GM23248 (cell line): ENCODE measurements around the gene ACACA. TPM values are rescaled to one million over a fixed set of nuclear protein-coding genes. Genes with fewer than 3 reads are reported as not detected.
"Not testable (repeated sequence)": the region's sequence is repeated elsewhere in the genome, so short reads cannot be mapped to it uniquely, and the experiment has no call there.

Experiments
- DNase-seq: peaks from one replicate; pipeline ENCODE4 v3.0.0-alpha.2; 2015
- H2AFZ ChIP-seq: fragments of 200-600 bp; sonication (generic); 2 replicates; pipeline ENCODE4 v1.6.1; 2016; ENCODE audit warnings: antibody characterized with exemption
- H3F3A ChIP-seq: fragments of 200-600 bp; sonication (generic); 2 replicates; pipeline ENCODE4 v1.6.1; 2016; ENCODE audit warnings: mild to moderate bottlenecking, antibody characterized with exemption, mixed run types; ENCODE audit not compliant: insufficient read depth
- H3K27ac ChIP-seq: fragments of 200-600 bp; sonication (generic); 2 replicates; pipeline ENCODE4 v1.5.1; 2016; ENCODE audit warnings: mild to moderate bottlenecking
- H3K27me3 ChIP-seq: fragments of 200-600 bp; sonication (generic); replicated peaks from 2 replicates; pipeline ENCODE4 v1.6.1; 2016; ENCODE audit warnings: mild to moderate bottlenecking; ENCODE audit not compliant: insufficient read depth
- H3K36me3 ChIP-seq: fragments of 200-600 bp; sonication (generic); 2 replicates; pipeline ENCODE4 v1.6.1; 2016; ENCODE audit warnings: low read depth, mild to moderate bottlenecking
- H3K4me1 ChIP-seq: fragments of 200-600 bp; sonication (generic); 2 replicates; pipeline ENCODE4 v1.6.1; 2016; ENCODE audit warnings: mild to moderate bottlenecking; ENCODE audit not compliant: insufficient read depth
- H3K4me2 ChIP-seq: fragments of 200-600 bp; sonication (generic); one replicate; pipeline ENCODE4 v1.6.1; 2016; ENCODE audit warnings: mild to moderate bottlenecking; ENCODE audit not compliant: unreplicated experiment
- H3K4me3 ChIP-seq: fragments of 200-600 bp; sonication (generic); 2 replicates; pipeline ENCODE4 v1.5.1; 2016; ENCODE audit warnings: mild to moderate bottlenecking
- H3K79me2 ChIP-seq: fragments of 200-600 bp; sonication (generic); 2 replicates; pipeline ENCODE4 v1.6.1; 2016; ENCODE audit warnings: mild to moderate bottlenecking; ENCODE audit not compliant: insufficient read depth
- H3K9ac ChIP-seq: fragments of 200-600 bp; sonication (generic); 2 replicates; pipeline ENCODE4 v1.6.1; 2016; ENCODE audit warnings: mild to moderate bottlenecking
- H3K9me2 ChIP-seq: fragments of 200-600 bp; sonication (generic); 2 replicates; pipeline ENCODE4 v1.6.1; 2016; ENCODE audit warnings: mixed run types, mild to moderate bottlenecking, moderate library complexity; ENCODE audit not compliant: insufficient read depth
- H3K9me3 ChIP-seq: fragments of 200-600 bp; sonication (generic); one replicate; pipeline ENCODE4 v1.6.1; 2017; ENCODE audit warnings: low read depth
- H4K20me1 ChIP-seq: fragments of 200-600 bp; sonication (generic); 2 replicates; pipeline ENCODE4 v1.6.0; 2016; ENCODE audit not compliant: insufficient read depth
- EZH2 ChIP-seq: fragments of 200-600 bp; sonication (generic); IDR thresholded peaks from 2 replicates; pipeline ENCODE4 v1.6.1; 2018; ENCODE audit warnings: antibody characterized with exemption, mild to moderate bottlenecking; ENCODE audit not compliant: insufficient read depth, poor library complexity, severe bottlenecking
- EZH2phosphoT487 ChIP-seq: fragments of 200-600 bp; sonication (generic); IDR thresholded peaks from 2 replicates; pipeline ENCODE4 v1.6.1; 2018; ENCODE audit warnings: antibody characterized with exemption, moderate library complexity, mild to moderate bottlenecking, low read depth; ENCODE audit not compliant: insufficient read depth
- WGBS, 2 experiments: methylation state at CpG; one replicate each; pipeline ENCODE4 v1.1.6; 2015 to 2017; ENCODE audit warnings: low lambda C conversion rate in 2 of 2, low coverage in 1 of 2; ENCODE audit errors: missing lambda C conversion rate in 2 of 2; 5-methylcytosine and 5-hydroxymethylcytosine counted together
- in situ Hi-C: fragments of 300-500 bp; cut with MboI; formaldehyde crosslinking; loops from 2 replicates; pipeline ENCODE4 v1.15.0; 2020
- polyA plus RNA-seq: library from polyadenylated mRNA; unstranded; fragments of >200 nt; fragmentation: Nextera tagmentation; extraction: Ambion mirVana; gene quantifications from 2 replicates; pipeline ENCODE4 v1.2.1, GENCODE V29; 2016
- total RNA-seq: library from RNA; depleted of rRNA; stranded (reverse); fragments of >200 nt; shearing (Covaris generic); gene quantifications from 2 replicates; pipeline ENCODE4 v1.2.3, GENCODE V29; 2014

Gene ACACA
- total and polyA plus RNA-seq, 2 experiments from 2014 or later: 10.2 to 21.9 TPM

- no peak overlapping the region for H3K4me3 ChIP-seq
- 94 to 98% methylated on average over 7 of the region's 7 CpGs for WGBS, 2 experiments
- DNase-seq: peak; percentile 24
- in situ Hi-C loops: loop anchor here (10.0 kb wide), 1 partner anchor 61 kb away; no protein-coding TSS in a partner anchor
- no peaks in the 10 kb centered on the region for H3K9me2 ChIP-seq
- H3F3A ChIP-seq: no peaks in the 10 kb centered on the region
- H3K27me3 ChIP-seq: no peaks in the 10 kb centered on the region
- H4K20me1 ChIP-seq: no peaks in the 10 kb centered on the region
- H3K4me1 ChIP-seq: no peaks in the 10 kb centered on the region
- H3K4me2 ChIP-seq: no peak overlapping the region
- no peak overlapping the region for H3K9ac ChIP-seq
- TF ChIP-seq EZH2phosphoT487 (no peak), EZH2 (no peak)
- H3K9me3 ChIP-seq: no peaks in the 10 kb centered on the region
- H3K27ac ChIP-seq: no peak overlapping the region
- H3K36me3 ChIP-seq: peaks cover 38% of the 10 kb centered on the region
- peaks cover 82% of the 10 kb centered on the region for H3K79me2 ChIP-seq
- H2AFZ ChIP-seq: no peak overlapping the region
Observed at GRCh38 chr17:37413875-37414519, 7.4 kb upstream of the ACACA start.

- no peak overlapping the region for H3K4me2 ChIP-seq
- no peak overlapping the region for H3K9ac ChIP-seq
- H3K36me3 ChIP-seq: peaks cover 29% of the 10 kb centered on the region
- H3K9me2 ChIP-seq: no peaks in the 10 kb centered on the region
- 97 to 98% methylated on average over 3 of the region's 3 CpGs for WGBS, 2 experiments
- H3K79me2 ChIP-seq: peaks cover 81% of the 10 kb centered on the region
- H3F3A ChIP-seq: peaks cover 6% of the 10 kb centered on the region; the same call in 1 of the 2 replicates
- no peaks in the 10 kb centered on the region for H3K27me3 ChIP-seq
- H2AFZ ChIP-seq: no peak overlapping the region
- H3K4me3 ChIP-seq: no peak overlapping the region
- TF ChIP-seq EZH2 (no peak), EZH2phosphoT487 (no peak)
- H4K20me1 ChIP-seq: no peaks in the 10 kb centered on the region
- no peak for DNase-seq
- no peak overlapping the region for H3K27ac ChIP-seq
- in situ Hi-C loops: loop anchor here (10.0 kb wide), 1 partner anchor 64 kb away; no protein-coding TSS in a partner anchor
- no peaks in the 10 kb centered on the region for H3K9me3 ChIP-seq
- H3K4me1 ChIP-seq: peaks cover 11% of the 10 kb centered on the region
Observed at GRCh38 chr17:37410357-37410756, 3.7 kb upstream of the ACACA start.

- H3K27me3 ChIP-seq, H3K9me3 ChIP-seq, H3F3A ChIP-seq, H2AFZ ChIP-seq, in situ Hi-C loops, H3K9me2 ChIP-seq, DNase-seq, H4K20me1 ChIP-seq: not testable (repeated sequence)
- Histone ChIP-seq H3K79me2 (peaks cover 84% of the 10 kb centered on the region), H3K9ac (0 out of 2 replicates have a peak overlapping the region, but pooled peaks have one; percentile 89), H3K4me3 (peak overlapping the region; percentile 89), H3K27ac (0 out of 2 replicates have a peak overlapping the region, but pooled peaks have one; percentile 87), H3K4me2 (peak overlapping the region; percentile 83), H3K36me3 (peaks cover 22% of the 10 kb centered on the region), H3K4me1 (peaks cover 18% of the 10 kb centered on the region)
- WGBS, 2 experiments: 94% methylated on average over 13 of the region's 13 CpGs
Observed at GRCh38 chr17:37408145-37408479, 1.5 kb upstream of the ACACA start.

- peak overlapping the region; percentile 73 for H3K27ac ChIP-seq
- H3K4me1 ChIP-seq: peaks cover 18% of the 10 kb centered on the region
- no peaks in the 10 kb centered on the region for H3K9me2 ChIP-seq
- peaks cover 6% of the 10 kb centered on the region; the same call in 1 of the 2 replicates for H3F3A ChIP-seq
- no peaks in the 10 kb centered on the region for H4K20me1 ChIP-seq
- no peaks in the 10 kb centered on the region for H3K27me3 ChIP-seq
- peak overlapping the region; percentile 96 for H2AFZ ChIP-seq
- H3K9me3 ChIP-seq: no peaks in the 10 kb centered on the region
- TF ChIP-seq EZH2phosphoT487 (no peak), EZH2 (no peak)
- peak overlapping the region; percentile 83 for H3K4me2 ChIP-seq
- H3K79me2 ChIP-seq: peaks cover 83% of the 10 kb centered on the region
- in situ Hi-C loops: no loop called here
- H3K9ac ChIP-seq: peak overlapping the region; percentile 89
- peaks cover 1% of the 10 kb centered on the region; the same call in 1 of the 2 replicates for H3K36me3 ChIP-seq
- WGBS, 2 experiments: 0 to 1% methylated on average over 21 of the region's 21 CpGs
- peak overlapping the region; percentile 95 for H3K4me3 ChIP-seq
- peak; percentile 32 for DNase-seq
Observed at GRCh38 chr17:37405955-37406634, 541 bp downstream of the ACACA start.

GRCh38 chr17:37405522-37405921 lies 1.1 kb downstream of the ACACA start:
- Histone ChIP-seq H3K27ac (peak overlapping the region; percentile 73; the same call in 1 of the 2 replicates), H2AFZ (peak overlapping the region; percentile 96), H3K4me1 (peaks cover 18% of the 10 kb centered on the region), H3K79me2 (peaks cover 81% of the 10 kb centered on the region), H3K4me2 (peak overlapping the region; percentile 83), H3K4me3 (peak overlapping the region; percentile 95), H3K9ac (peak overlapping the region; percentile 89)
- H3K9me3 ChIP-seq, in situ Hi-C loops, H3F3A ChIP-seq, H4K20me1 ChIP-seq, DNase-seq, H3K27me3 ChIP-seq, H3K36me3 ChIP-seq, H3K9me2 ChIP-seq: not testable (repeated sequence)
- WGBS, 2 experiments: 46 to 49% methylated on average over 14 of the region's 14 CpGs
